Stimulated activated CD8-positive, alpha-beta memory T cell treated with anti-CD3 and anti-CD28 coated beads, Interleukin-4, amount 100 ng/mL, for 24 hours (primary cell): ENCODE data around the gene PPP1R10.
A peak's percentile ranks its signal among the peaks of the same experiment; 100 is the strongest.

ENCODE experiments used
- DNase-seq: peaks from one replicate; pipeline ENCODE4 v3.0.0-alpha.2; 2020; ENCODE audit warnings: low read depth

Gene PPP1R10

GRCh38 chr6:30556066-30556905, 60.8 kb downstream of the PPP1R10 start, which contains the start of gene GNL1:
TSS of gene GNL1 (minus strand) at chr6:30556489. CDS start at chr6:30556203, 286 bp downstream.
- DNase-seq, result peak; percentile 98

- DNase-seq, result no peak
Measured at GRCh38 chr6:30555816-30556065, 61.3 kb downstream of the PPP1R10 start.

GRCh38 chr6:30554962-30555815, 61.9 kb downstream of the PPP1R10 start:
- no peak for DNase-seq

- DNase-seq, result no peak
Measured at GRCh38 chr6:30554404-30554803, 62.6 kb downstream of the PPP1R10 start.
